Measurements from ENCODE around the gene TRPV2.

GRCh38 chr17:16391451-16391850, 23.9 kb upstream of the TRPV2 start:
- TF ChIP-seq POLR2A (IDR thresholded peaks at IDR 0.05) (no peak), CTCF (IDR thresholded peaks at IDR 0.05) (no peak)
